K562 (cell line): ENCODE results near the gene EMC6. TPM values are rescaled to one million over a fixed set of nuclear protein-coding genes. Genes with fewer than 3 reads are reported as not detected.

Source experiments
- ARID2 ChIP-seq: fragments of 450-650 bp; IDR thresholded peaks from 2 replicates; pipeline ENCODE4 v1.6.1; 2017; ENCODE audit warnings: antibody characterized with exemption, mild to moderate bottlenecking
- CBFB ChIP-seq: sonication (generic); formaldehyde crosslinking; IDR thresholded peaks from 2 replicates; pipeline ENCODE4 v1.4.0; 2020; ENCODE audit warnings: mild to moderate bottlenecking, missing genetic modification reagents
- CBX3 ChIP-seq, 2 experiments: IDR thresholded peaks; 1 replicate in 1 of 2; 2 replicates in 1 of 2; pipeline ENCODE4 v1.6.1; 2012; ENCODE audit warnings: inconsistent platforms in 2 of 2, low read length in 2 of 2, borderline replicate concordance in 1 of 2, control low read depth in 1 of 2
- EP400 ChIP-seq: fragments of 450-650 bp; IDR thresholded peaks from 2 replicates; pipeline ENCODE4 v1.6.1; 2017; ENCODE audit warnings: antibody characterized with exemption, mild to moderate bottlenecking, moderate library complexity
- FIP1L1 ChIP-seq: fragments of 200-400 bp; formaldehyde crosslinking; IDR thresholded peaks from 2 replicates; pipeline ENCODE4 v1.6.1; 2018; ENCODE audit warnings: mild to moderate bottlenecking, low read depth, low read length; ENCODE audit not compliant: poor library complexity, severe bottlenecking
- FOSL1 ChIP-seq: fragments of 200-800 bp; sonication (Bioruptor generic); conservative IDR thresholded peaks from 2 replicates; pipeline ENCODE4 v1.6.1; 2016; ENCODE audit warnings: missing genetic modification characterization, missing compliant biosample characterization
- GTF2A2 ChIP-seq: IDR thresholded peaks from 2 replicates; pipeline ENCODE4 v1.6.1; 2016; ENCODE audit warnings: mild to moderate bottlenecking, missing genetic modification characterization, missing compliant biosample characterization
- HIVEP1 ChIP-seq: fragments of 250-450 bp; sonication (Bioruptor Pico); IDR thresholded peaks from 2 replicates; pipeline ENCODE4 v1.4.0; 2020; ENCODE audit warnings: mild to moderate bottlenecking
- HNRNPL ChIP-seq: fragments of 200-400 bp; formaldehyde crosslinking; IDR thresholded peaks from 2 replicates; pipeline ENCODE4 v1.6.1; 2017; ENCODE audit warnings: low read depth, mild to moderate bottlenecking, low read length
- POLR2A ChIP-seq: fragments of 450-650 bp; conservative IDR thresholded peaks from 2 replicates; pipeline ENCODE4 v1.6.1; 2016
- RERE ChIP-seq: sonication (generic); formaldehyde crosslinking; IDR thresholded peaks from 2 replicates; pipeline ENCODE4 v1.8.0; 2023; ENCODE audit warnings: missing genetic modification reagents, mild to moderate bottlenecking, borderline replicate concordance
- SIN3A ChIP-seq, 2 experiments: fragments of 150-350 bp in 1 of 2; IDR thresholded peaks; 2 replicates each; pipeline ENCODE4 v1.6.1; 2011 to 2016; ENCODE audit warnings: borderline replicate concordance in 2 of 2, low read depth in 2 of 2, low read length in 2 of 2, mild to moderate bottlenecking in 2 of 2, moderate library complexity in 2 of 2; ENCODE audit not compliant: control insufficient read depth in 1 of 2
- SLC30A9 ChIP-seq: fragments of 250-450 bp; sonication (Bioruptor Pico); IDR thresholded peaks from 2 replicates; pipeline ENCODE4 v1.8.0; 2022; ENCODE audit warnings: mild to moderate bottlenecking, moderate library complexity
- ZFPM2 ChIP-seq: fragments of 250-450 bp; sonication (Bioruptor Pico); IDR thresholded peaks from 2 replicates; pipeline ENCODE4 v1.5.1; 2022; ENCODE audit warnings: mild to moderate bottlenecking
- ZNF592 ChIP-seq: fragments of 450-650 bp; IDR thresholded peaks from 2 replicates; pipeline ENCODE4 v1.6.1; 2017; ENCODE audit warnings: antibody characterized with exemption, mild to moderate bottlenecking
- ZNF778 ChIP-seq: fragments of 450-650 bp; formaldehyde crosslinking; IDR thresholded peaks from 2 replicates; pipeline ENCODE4 v1.4.0; 2020; ENCODE audit warnings: mild to moderate bottlenecking, moderate library complexity
- ZSCAN32 ChIP-seq: fragments of 450-650 bp; formaldehyde crosslinking; IDR thresholded peaks from 2 replicates; pipeline ENCODE4 v1.4.0; 2020; ENCODE audit warnings: mild to moderate bottlenecking, moderate library complexity
- polyA plus RNA-seq, 8 experiments: library from polyadenylated mRNA; depleted of rRNA in 4 of 8; stranded (reverse) in 5 of 8; unstranded in 3 of 8; fragments of >200 nt; fragmentation: Nextera tagmentation in 2 of 8; fragmentation: Illumina TruSeq in 1 of 8; extraction: Ambion mirVana in 2 of 8; extraction: Trizol in 1 of 8; gene quantifications; 2 replicates each; pipeline versions ENCODE4 v1.2.1 to v1.2.3, GENCODE V29; 2011 to 2014; ENCODE audit warnings: inconsistent platforms in 1 of 8, missing spikeins in 1 of 8
- total RNA-seq, 7 experiments: library from RNA; depleted of rRNA in 6 of 7; stranded (reverse); fragments of >200 nt in 6 of 7; fragmentation: Illumina TruSeq in 2 of 7; extraction: Trizol in 2 of 7; gene quantifications; 2 replicates each; pipeline versions ENCODE4 v1.2.1 to v1.2.3, GENCODE V29; 2011 to 2021; ENCODE audit warnings: low replicate concordance in 1 of 7
- TF ChIP-seq, protein P1 (sequence below): sonication (generic); formaldehyde crosslinking; IDR thresholded peaks from 2 replicates; pipeline ENCODE4 v1.9.0; 2022; ENCODE audit warnings: mild to moderate bottlenecking, missing genetic modification reagents

EMC6 gene
- total and polyA plus RNA-seq, 9 of the 15 experiments (the other 6 are each of a cell fraction or from before 2014, with no cell fraction given) = 2.9 to 136 (median 24.9) TPM

- TF ChIP-seq ZSCAN32 (CRISPR knock-in tag) = no peak
- TF ChIP-seq SLC30A9 (CRISPR knock-in tag) = no peak
- no peak for TF ChIP-seq ZNF592
- 0 out of 2 replicates have a peak, but pooled peaks have one; percentile 40 for TF ChIP-seq EP400
- TF ChIP-seq GTF2A2 = no peak
- TF ChIP-seq POLR2A = peak; percentile 88
- no peak for TF ChIP-seq SIN3A (IDR thresholded peaks at IDR 0.05; ENCODE audit: borderline replicate concordance in 2 of 2, control insufficient read depth in 1 of 2, low read depth in 2 of 2, low read length in 2 of 2)
- TF ChIP-seq HIVEP1 (CRISPR knock-in tag) = no peak
- no peak for TF ChIP-seq ZNF778 (CRISPR knock-in tag)
- TF ChIP-seq ARID2 = no peak
- TF ChIP-seq FOSL1 (tag) = peak; percentile 65
- no peak for TF ChIP-seq CBX3 (IDR thresholded peaks at IDR 0.05; ENCODE audit: borderline replicate concordance in 1 of 2, low read length in 2 of 2)
- TF ChIP-seq, protein P1, sequence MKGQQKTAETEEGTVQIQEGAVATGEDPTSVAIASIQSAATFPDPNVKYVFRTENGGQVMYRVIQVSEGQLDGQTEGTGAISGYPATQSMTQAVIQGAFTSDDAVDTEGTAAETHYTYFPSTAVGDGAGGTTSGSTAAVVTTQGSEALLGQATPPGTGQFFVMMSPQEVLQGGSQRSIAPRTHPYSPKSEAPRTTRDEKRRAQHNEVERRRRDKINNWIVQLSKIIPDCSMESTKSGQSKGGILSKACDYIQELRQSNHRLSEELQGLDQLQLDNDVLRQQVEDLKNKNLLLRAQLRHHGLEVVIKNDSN (CRISPR knock-in tag) = no peak
- no peak for TF ChIP-seq RERE (CRISPR knock-in tag)
- TF ChIP-seq FIP1L1 = peak; percentile 42
- no peak for TF ChIP-seq CBFB
- TF ChIP-seq ZFPM2 (CRISPR knock-in tag) = no peak
- 0 out of 2 replicates have a peak, but pooled peaks have one; percentile 17 for TF ChIP-seq HNRNPL
Observed at GRCh38 chr17:3668279-3669084, at the start of gene EMC6, which contains the start of gene TAX1BP3 (continued).
